Measurements from ENCODE around the gene PNPLA8. TPM values are rescaled to one million over a fixed set of nuclear protein-coding genes. Genes with fewer than 3 reads are reported as not detected.
A peak's percentile ranks its signal among the peaks of the same experiment; 100 is the strongest.

PNPLA8 gene
- total RNA-seq, 1 donor from 2014 or later, result 23.1 TPM

GRCh38 chr7:108460964-108461363, 65.0 kb downstream of the PNPLA8 start:
- H3K4me1 Mint-ChIP-seq (ENCODE audit: low read depth, unreplicated experiment), result peaks cover 6% of the 10 kb centered on the region
- Histone ChIP-seq H2AFZ (ENCODE audit: low read depth, low read length) (no peak overlapping the region), H4K20me1 (ENCODE audit: insufficient read depth, low read length) (no peaks in the 10 kb centered on the region), H3K79me2 (ENCODE audit: insufficient read depth, low read length) (no peaks in the 10 kb centered on the region), H3K9ac (ENCODE audit: low read length) (no peak overlapping the region), H3K9me3 (ENCODE audit: insufficient read depth, low read depth, low read length) (no peaks in the 10 kb centered on the region), H3K36me3 (ENCODE audit: insufficient read depth, low read length) (no peaks in the 10 kb centered on the region), H3K27ac (ENCODE audit: low read depth, low read length) (no peak overlapping the region), H3K27me3 (ENCODE audit: insufficient read depth, low read length) (peaks cover 19% of the 10 kb centered on the region), H3K4me3 (ENCODE audit: insufficient read depth, low read depth, low read length) (no peak overlapping the region), H3K4me1 (ENCODE audit: insufficient read depth, low read length) (no peaks in the 10 kb centered on the region), H3K4me2 (ENCODE audit: low read length) (no peak overlapping the region)
- DNase-seq (ENCODE audit: low read depth) (peak; percentile 16), FAIRE-seq (no peak)
- H3K9me3 Mint-ChIP-seq (ENCODE audit: unreplicated experiment), result no peaks in the 10 kb centered on the region
- no peak overlapping the region for H3K27ac Mint-ChIP-seq (ENCODE audit: unreplicated experiment)
- TF ChIP-seq, protein P1, sequence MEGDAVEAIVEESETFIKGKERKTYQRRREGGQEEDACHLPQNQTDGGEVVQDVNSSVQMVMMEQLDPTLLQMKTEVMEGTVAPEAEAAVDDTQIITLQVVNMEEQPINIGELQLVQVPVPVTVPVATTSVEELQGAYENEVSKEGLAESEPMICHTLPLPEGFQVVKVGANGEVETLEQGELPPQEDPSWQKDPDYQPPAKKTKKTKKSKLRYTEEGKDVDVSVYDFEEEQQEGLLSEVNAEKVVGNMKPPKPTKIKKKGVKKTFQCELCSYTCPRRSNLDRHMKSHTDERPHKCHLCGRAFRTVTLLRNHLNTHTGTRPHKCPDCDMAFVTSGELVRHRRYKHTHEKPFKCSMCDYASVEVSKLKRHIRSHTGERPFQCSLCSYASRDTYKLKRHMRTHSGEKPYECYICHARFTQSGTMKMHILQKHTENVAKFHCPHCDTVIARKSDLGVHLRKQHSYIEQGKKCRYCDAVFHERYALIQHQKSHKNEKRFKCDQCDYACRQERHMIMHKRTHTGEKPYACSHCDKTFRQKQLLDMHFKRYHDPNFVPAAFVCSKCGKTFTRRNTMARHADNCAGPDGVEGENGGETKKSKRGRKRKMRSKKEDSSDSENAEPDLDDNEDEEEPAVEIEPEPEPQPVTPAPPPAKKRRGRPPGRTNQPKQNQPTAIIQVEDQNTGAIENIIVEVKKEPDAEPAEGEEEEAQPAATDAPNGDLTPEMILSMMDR (IDR thresholded peaks at IDR 0.05; ENCODE audit: insufficient read depth, low read depth, low read length), result no peak
- TF ChIP-seq EZH2 (IDR thresholded peaks at IDR 0.05; ENCODE audit: insufficient read depth, low read length), result no peak
- H3K4me3 Mint-ChIP-seq (ENCODE audit: unreplicated experiment), result no peak overlapping the region
- peaks cover 17% of the 10 kb centered on the region for H3K27me3 Mint-ChIP-seq (ENCODE audit: low read depth, unreplicated experiment)
- H3K36me3 Mint-ChIP-seq (ENCODE audit: low read depth, unreplicated experiment), result no peaks in the 10 kb centered on the region

GRCh38 chr7:108459922-108460551, 65.9 kb downstream of the PNPLA8 start:
- Histone ChIP-seq H3K79me2 (ENCODE audit: insufficient read depth, low read length) (no peaks in the 10 kb centered on the region), H3K4me3 (ENCODE audit: insufficient read depth, low read depth, low read length) (no peak overlapping the region), H3K27me3 (ENCODE audit: insufficient read depth, low read length) (peaks cover 19% of the 10 kb centered on the region), H3K4me1 (ENCODE audit: insufficient read depth, low read length) (no peaks in the 10 kb centered on the region), H3K36me3 (ENCODE audit: insufficient read depth, low read length) (no peaks in the 10 kb centered on the region), H3K9ac (ENCODE audit: low read length) (no peak overlapping the region), H4K20me1 (ENCODE audit: insufficient read depth, low read length) (no peaks in the 10 kb centered on the region), H3K27ac (ENCODE audit: low read depth, low read length) (no peak overlapping the region), H3K9me3 (ENCODE audit: insufficient read depth, low read depth, low read length) (no peaks in the 10 kb centered on the region), H3K4me2 (ENCODE audit: low read length) (no peak overlapping the region), H2AFZ (ENCODE audit: low read depth, low read length) (no peak overlapping the region)
- Mint-ChIP-seq H3K9me3 (ENCODE audit: unreplicated experiment) (no peaks in the 10 kb centered on the region), H3K36me3 (ENCODE audit: low read depth, unreplicated experiment) (no peaks in the 10 kb centered on the region), H3K4me3 (ENCODE audit: unreplicated experiment) (no peak overlapping the region), H3K4me1 (ENCODE audit: low read depth, unreplicated experiment) (peaks cover 6% of the 10 kb centered on the region), H3K27me3 (ENCODE audit: low read depth, unreplicated experiment) (peaks cover 17% of the 10 kb centered on the region), H3K27ac (ENCODE audit: unreplicated experiment) (no peak overlapping the region)
- FAIRE-seq (no peak), DNase-seq (ENCODE audit: low read depth) (peak; percentile 8)
- no peak for TF ChIP-seq EZH2 (IDR thresholded peaks at IDR 0.05; ENCODE audit: insufficient read depth, low read length)
- TF ChIP-seq, protein P1 (IDR thresholded peaks at IDR 0.05; ENCODE audit: insufficient read depth, low read depth, low read length), result peak; percentile 56

DNA sequence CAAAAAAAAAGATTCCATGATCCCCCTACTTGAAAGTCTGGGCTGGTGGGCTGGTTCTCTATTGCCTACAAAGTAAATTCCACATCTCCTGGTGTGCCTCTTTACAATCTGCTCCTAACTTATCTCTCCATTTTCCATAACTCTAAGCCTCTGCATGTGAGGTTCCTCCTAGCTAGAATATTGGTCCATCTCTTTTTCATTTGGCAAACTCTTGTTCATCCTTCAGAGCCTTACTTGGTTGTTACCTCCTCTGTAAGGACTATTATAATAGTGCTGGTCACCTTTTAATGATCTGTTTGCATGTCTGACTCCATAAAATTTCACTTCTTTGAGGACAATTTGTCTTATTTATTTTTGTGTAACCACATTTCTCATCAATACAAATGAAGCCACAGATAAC, 68.1 kb downstream of the PNPLA8 start:
- Mint-ChIP-seq H3K4me1 (ENCODE audit: low read depth, unreplicated experiment) (peaks cover 6% of the 10 kb centered on the region), H3K27ac (ENCODE audit: unreplicated experiment) (no peak overlapping the region), H3K9me3 (ENCODE audit: unreplicated experiment) (no peaks in the 10 kb centered on the region), H3K27me3 (ENCODE audit: low read depth, unreplicated experiment) (peaks cover 20% of the 10 kb centered on the region), H3K36me3 (ENCODE audit: low read depth, unreplicated experiment) (no peaks in the 10 kb centered on the region), H3K4me3 (ENCODE audit: unreplicated experiment) (peak overlapping the region; percentile 18)
- H3K79me2 ChIP-seq (ENCODE audit: insufficient read depth, low read length), result peaks cover 7% of the 10 kb centered on the region
- H3K4me2 ChIP-seq (ENCODE audit: low read length), result no peak overlapping the region
- no peaks in the 10 kb centered on the region for H3K36me3 ChIP-seq (ENCODE audit: insufficient read depth, low read length)
- no peaks in the 10 kb centered on the region for H4K20me1 ChIP-seq (ENCODE audit: insufficient read depth, low read length)
- FAIRE-seq (no peak), DNase-seq (ENCODE audit: low read depth) (no peak)
- no peak overlapping the region for H3K4me3 ChIP-seq (ENCODE audit: insufficient read depth, low read depth, low read length)
- H2AFZ ChIP-seq (ENCODE audit: low read depth, low read length), result no peak overlapping the region
- no peaks in the 10 kb centered on the region for H3K4me1 ChIP-seq (ENCODE audit: insufficient read depth, low read length)
- H3K9me3 ChIP-seq (ENCODE audit: insufficient read depth, low read depth, low read length), result no peaks in the 10 kb centered on the region
- TF ChIP-seq EZH2 (IDR thresholded peaks at IDR 0.05; ENCODE audit: insufficient read depth, low read length), result no peak
- TF ChIP-seq, protein P1 (IDR thresholded peaks at IDR 0.05; ENCODE audit: insufficient read depth, low read depth, low read length), result no peak
- H3K27me3 ChIP-seq (ENCODE audit: insufficient read depth, low read length), result peaks cover 25% of the 10 kb centered on the region
- no peak overlapping the region for H3K9ac ChIP-seq (ENCODE audit: low read length)
- no peak overlapping the region for H3K27ac ChIP-seq (ENCODE audit: low read depth, low read length)
